ENCODE data around the gene XPC.
A peak's percentile ranks its signal among the peaks of the same experiment; 100 is the strongest.

XPC gene

DNA sequence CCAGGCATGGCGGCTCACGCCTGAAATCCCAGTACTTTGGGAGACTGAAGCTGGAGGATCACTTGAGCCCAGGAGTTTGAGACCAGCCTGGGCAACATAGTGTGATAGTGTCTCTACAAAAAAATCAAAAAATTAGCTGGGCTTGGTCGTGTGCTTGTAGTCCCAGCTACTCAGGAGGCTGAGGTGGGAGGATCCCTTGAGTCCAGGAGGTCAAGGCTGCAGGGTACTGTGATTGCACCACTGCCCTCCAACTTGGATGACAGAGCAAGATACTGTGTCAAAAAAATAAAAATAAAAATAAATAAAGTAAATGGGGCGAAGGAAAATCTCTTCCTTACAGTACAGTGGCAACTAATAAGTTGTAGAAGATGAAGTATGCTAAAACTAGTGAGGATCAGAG is 29.8 kb upstream of the XPC start:
- DNase-seq (ENCODE audit: low read depth in 2 of 2) = no peak

DNA sequence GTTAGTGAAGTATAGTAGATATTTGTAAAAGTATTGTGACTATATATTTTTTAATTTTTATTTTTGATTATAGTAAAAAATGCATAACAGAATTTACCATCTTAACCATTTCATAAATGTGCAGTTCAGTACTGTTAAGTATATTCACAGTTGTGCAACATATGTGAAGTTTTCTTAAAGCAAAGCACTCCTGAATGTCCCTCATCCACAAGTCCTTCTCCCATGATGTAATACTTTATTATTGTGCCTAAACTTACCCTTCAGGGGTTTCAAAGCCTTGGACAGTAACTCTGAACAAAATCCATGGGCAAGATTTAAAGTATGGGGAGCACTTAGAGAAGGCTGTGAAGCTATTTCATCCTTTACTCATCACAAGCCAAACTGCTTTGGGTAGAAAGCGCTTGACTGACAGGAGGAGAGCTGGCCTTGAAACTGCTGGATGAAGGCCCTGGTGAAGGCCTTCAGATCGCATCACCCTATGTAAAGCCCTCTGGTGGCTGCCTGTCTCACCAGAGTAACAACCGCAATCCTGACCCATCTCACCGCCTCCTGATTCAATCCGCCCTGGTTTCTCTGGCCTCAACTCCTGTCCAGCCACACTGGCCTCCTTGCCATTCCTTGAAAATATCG is 28.3 kb upstream of the XPC start:
- DNase-seq (ENCODE audit: low read depth in 2 of 2) = no peak

DNA sequence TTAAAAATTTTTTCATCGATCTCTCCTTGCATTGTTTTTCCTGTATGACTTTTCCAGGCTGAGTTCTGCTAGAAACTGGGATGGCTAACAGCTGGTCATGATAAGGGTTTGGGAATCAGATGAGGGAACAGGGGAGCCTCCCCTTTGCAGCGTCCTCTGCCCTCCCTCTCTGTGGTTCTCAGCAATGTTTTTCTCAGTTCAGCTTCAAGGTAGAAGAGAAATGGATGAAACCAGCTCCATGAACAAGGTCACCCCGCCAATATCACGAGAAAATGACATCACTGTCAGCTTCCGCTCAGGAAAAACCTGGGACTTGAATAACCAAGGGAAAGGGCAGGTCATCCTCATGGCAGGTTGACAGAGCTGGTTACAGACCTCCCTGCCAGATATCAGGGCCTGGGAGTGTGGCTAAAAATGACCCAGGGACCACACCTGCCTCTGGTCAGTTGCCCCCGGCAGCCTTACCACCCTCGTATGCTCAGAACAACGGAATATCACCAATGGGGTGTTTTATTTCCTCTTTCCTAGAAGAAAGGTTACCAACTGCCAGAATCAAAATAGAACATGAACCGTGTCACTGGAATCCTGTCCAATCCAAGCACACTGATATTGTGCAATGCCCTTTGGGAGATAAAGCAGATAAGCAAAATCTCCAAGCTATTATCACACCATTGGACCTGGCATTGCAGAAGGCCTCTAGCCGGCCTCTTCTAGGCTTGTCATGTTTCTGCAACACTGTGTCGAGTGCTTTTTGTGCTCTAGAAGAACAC is 26.3 kb upstream of the XPC start:
- DNase-seq (ENCODE audit: low read depth in 2 of 2) = no peak

- peak in 1 of 2 donors; percentile 17 for DNase-seq (ENCODE audit: low read depth in 2 of 2)
Observed at GRCh38 chr3:14203521-14204079, 25.2 kb upstream of the XPC start.

GRCh38 chr3:14202874-14203520 is 24.6 kb upstream of the XPC start:
- no peak for DNase-seq (ENCODE audit: low read depth in 2 of 2)

GRCh38 chr3:14201940-14202684 is 23.7 kb upstream of the XPC start:
- no peak for DNase-seq (ENCODE audit: low read depth in 2 of 2)

DNA sequence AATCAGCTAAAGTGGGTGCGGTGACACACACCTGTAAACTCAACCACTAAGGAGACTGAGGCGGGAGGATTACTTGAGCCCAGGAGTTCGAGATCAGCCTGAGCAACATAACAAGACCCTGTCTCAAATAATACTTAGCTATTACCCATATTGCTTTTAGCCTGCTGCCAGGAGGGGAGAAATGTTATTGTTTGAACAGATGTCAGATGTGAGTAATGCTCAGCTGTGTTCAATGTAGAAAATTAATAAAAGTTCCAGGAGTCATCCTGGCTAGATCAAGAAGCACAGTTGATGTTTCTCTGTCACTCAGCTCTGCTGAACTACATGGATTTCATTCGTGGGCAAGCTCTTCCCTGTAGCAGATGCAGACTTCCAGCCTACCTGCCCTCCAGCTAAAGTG is 22.4 kb upstream of the XPC start:
- DNase-seq (ENCODE audit: low read depth in 2 of 2) = no peak

GRCh38 chr3:14200276-14200675 is 21.9 kb upstream of the XPC start:
- no peak for DNase-seq (ENCODE audit: low read depth in 2 of 2)

- no peak for DNase-seq (ENCODE audit: low read depth in 2 of 2)
Observed at GRCh38 chr3:14199641-14200040, 21.2 kb upstream of the XPC start.

DNA sequence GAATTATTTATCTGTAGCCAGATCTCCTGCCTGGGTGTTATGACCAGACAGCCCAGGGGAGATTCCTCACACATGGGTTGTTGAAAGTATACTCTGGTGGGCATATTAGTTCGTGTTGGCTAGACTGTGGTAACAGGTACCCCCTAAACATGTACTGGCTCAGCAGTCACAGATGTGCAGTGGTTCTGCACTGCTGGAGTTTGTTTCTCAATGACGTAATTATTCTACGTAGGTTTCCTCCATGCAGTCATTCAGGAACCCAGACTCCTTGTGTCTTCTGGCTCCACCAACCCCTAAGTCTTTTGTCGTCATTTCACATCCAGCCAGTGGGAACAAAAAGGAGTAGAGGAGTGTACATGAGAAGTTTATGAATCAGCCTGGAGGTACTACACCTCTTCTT is 16.5 kb upstream of the XPC start:
- DNase-seq (ENCODE audit: low read depth in 2 of 2) = no peak

DNA sequence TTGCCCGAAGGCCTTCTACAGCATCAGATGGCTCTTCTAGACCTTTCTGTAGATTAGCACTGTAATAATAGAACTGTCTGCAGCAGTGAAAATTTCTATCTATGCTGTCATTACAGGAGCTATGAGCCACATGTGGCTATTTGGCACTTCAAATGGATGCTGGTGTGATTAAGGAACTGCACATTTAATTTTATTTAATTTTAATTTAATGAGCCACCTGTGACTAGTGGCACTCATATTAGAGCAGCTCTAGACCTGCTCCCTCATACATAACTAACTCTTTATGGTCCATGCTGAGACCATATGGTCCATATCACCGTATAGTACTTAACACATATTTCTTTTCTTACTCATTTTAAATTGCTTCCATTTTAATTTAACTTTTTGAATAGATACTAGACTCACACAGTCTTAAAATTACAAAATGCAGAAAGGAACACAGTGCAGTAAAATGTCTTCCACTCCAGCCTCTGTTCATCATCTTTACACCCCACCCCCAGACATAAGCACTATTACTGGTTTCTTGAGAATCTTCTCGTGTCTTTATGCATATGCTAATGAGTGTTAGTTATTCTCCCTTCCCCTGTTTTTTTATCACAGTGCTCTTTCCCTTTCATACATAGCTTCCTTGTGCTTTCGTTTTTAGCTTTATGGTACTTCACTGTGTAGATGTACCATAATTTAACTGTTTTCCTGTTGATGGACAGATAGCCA is 9.8 kb upstream of the XPC start:
- no peak for DNase-seq (ENCODE audit: low read depth in 2 of 2)

DNA sequence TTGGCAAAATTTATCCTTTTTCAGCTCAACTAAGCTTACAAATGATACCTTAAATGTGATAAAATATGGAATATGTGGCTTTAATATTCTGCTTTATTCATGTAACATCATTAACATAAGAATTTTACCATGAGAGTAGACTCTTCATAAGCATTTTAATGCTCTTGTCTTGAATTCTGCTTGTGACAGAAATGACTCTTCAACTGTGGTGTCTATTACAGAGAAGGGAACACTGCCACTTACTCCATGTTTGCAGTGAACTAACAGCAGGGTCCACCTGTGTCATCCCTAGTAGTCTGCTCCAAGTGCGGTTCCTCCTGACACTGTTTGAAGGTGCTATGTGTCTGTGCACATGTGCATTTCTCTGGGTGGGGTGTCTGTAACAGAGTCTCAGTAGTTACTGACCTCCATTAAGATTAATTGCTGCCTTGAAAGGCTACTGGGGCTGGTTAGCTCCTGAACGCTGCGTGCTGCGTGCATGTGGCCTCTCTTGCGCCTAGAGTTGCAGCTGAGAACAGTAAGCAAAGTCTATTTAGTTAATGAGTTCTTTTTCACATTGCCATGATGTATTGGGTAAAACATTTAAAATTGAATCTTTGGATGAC is 8.6 kb upstream of the XPC start:
- no peak for DNase-seq (ENCODE audit: low read depth in 2 of 2)

- no peak for DNase-seq (ENCODE audit: low read depth in 2 of 2)
Observed at GRCh38 chr3:14183015-14183577, 4.7 kb upstream of the XPC start.

GRCh38 chr3:14181253-14181652 is 2.9 kb upstream of the XPC start:
- no peak for DNase-seq (ENCODE audit: low read depth in 2 of 2)

DNA sequence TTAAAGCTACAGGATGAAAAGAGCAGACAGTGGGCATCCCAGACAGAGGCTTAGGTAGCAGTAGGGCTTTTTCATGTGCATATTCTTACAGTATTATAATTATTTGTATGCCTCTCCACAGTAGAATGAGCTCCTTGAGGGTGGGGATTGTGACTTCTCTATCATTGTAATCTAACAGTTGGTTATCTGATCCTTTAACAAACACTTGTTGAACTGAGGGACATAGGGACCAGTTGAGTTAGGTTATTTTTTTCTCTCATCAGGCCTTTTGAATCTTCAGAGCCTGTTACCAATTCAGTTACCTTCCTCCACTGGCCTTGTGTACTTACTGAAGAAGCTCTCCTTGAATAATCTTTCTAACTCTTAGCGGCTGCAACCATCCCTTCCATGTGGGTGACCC is 1.4 kb upstream of the XPC start:
- DNase-seq (ENCODE audit: low read depth in 2 of 2) = no peak

GRCh38 chr3:14179114-14179465 is 689 bp upstream of the XPC start:
- no peak for DNase-seq (ENCODE audit: low read depth in 2 of 2)

DNA sequence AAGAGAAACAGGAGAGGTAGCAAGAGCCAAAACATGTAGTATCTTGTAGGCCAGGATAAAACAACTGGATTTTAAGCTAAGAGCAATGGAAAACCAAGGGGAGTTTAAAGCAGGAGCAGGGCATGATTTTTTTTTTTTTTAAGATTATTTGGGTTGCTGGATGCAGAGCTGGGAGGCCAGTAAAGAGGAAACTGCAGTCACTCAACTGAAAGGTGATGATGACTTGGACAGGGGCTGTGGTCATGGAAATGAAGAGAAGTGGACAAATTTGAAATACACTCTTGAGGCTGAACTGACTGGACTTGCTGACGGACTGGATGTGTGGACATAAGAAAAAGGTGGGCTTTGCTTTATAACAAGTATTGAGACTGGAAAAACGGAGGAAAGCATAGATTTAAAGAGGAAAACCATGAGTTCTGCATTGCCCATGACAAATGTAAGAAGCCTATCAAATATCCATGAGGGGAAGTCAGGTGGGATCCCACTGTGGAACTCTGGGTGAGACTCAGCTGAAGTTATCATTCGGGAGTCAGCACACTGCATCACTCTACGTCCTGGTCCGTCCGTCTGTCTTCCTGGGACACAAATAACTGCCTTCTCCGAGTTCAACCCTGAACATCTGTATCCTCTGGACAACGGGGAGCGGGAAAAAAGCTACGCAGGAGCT is 688 bp downstream of the XPC start:
- peak in 1 of 2 donors; percentile 0 for DNase-seq (ENCODE audit: low read depth in 2 of 2)

DNA sequence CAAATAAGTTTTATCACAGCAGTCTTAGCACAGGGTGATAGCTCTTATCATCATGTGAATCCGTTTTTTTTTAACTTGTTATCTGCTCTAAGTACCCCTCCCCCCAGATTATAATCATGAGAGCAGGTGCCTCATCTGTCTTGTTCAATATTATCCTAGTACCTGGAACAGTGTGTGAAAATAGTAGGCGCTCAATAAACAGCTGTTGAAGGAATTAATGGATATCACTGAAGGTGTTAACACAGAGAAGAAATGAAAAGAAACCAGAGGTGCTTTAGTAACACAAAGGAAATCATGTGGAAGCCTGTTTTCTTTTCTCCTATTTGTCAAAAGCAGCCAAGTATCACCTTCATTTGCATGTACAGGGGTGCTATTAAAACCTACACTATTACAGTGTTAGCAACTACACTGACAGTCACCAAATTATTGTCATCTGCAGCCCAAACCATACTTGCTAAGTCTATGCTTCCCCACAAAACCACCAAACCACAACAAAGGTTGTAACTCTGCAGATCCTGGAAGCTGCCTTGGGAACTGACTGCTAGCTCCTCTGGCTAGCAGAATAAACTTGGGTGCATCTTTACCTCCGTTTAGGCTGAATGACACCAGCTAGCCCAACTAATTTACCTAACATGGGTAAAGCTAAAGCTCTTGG is 2.9 kb downstream of the XPC start:
- peak in 1 of 2 donors; percentile 28 for DNase-seq (ENCODE audit: low read depth in 2 of 2)

DNA sequence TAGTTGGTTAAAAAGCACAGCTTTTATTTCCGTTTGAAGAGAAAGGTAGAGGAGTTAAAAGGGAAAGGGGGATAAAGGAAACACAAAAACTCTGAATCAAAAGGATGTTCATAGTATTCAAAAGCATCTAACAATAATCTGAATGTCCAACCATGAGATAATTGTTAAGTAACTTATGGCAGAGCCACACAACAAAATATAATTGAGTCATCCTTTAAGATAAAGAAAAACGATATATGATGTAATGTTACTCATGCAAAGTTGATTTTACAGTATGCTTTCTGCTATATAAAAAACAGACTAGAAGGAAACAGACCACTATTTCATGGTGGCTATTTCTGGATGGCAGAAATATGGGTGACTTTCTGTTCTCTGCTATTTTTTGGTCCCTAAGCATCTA is 3.9 kb downstream of the XPC start:
- no peak for DNase-seq (ENCODE audit: low read depth in 2 of 2)

GRCh38 chr3:14172496-14172895 is 5.9 kb downstream of the XPC start:
- no peak for DNase-seq (ENCODE audit: low read depth in 2 of 2)
